ENCODE measurements around the gene WSCD1.

The WSCD1 gene

DNA sequence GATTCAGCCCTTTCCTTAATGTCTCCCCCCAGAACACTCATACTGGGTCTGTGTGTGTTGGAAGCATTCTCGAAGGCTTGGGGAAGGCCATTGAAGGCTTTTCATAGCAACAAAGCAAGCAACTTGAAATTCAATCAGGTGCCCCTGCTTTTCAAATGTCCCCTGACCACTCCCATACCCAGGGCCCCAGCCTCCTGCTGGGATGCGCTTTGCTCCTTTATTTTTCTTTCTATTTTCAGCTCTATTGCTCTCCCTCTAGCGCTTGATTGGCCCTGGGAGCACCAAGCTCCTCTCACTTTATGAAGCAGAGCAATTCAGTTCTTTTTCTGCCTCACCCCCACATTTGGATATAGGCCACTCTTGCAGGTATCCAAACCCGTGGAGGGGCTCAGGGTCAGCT is 92.0 kb downstream of the WSCD1 start:
- DNase-seq, result no peak

DNA sequence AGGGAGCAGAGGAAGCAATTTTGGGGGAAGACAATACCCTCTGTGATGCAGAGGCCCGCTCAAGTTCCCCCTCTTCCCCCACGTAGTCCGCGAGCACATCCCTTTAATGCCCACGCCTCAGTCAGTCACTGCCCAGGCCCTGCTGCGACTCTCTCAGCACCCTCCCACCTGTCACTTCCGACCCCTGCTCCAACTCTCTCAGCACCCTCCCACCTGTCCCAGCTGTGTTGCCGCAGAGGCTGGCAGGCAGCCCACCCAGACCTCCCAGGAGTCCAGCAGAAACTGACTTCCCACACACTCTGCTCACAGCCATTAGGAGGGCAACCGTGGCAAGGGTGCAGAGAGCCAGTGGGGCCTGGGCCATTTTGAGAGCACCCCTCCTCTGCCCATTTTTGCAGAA is 92.7 kb downstream of the WSCD1 start:
- no peak for DNase-seq

DNA sequence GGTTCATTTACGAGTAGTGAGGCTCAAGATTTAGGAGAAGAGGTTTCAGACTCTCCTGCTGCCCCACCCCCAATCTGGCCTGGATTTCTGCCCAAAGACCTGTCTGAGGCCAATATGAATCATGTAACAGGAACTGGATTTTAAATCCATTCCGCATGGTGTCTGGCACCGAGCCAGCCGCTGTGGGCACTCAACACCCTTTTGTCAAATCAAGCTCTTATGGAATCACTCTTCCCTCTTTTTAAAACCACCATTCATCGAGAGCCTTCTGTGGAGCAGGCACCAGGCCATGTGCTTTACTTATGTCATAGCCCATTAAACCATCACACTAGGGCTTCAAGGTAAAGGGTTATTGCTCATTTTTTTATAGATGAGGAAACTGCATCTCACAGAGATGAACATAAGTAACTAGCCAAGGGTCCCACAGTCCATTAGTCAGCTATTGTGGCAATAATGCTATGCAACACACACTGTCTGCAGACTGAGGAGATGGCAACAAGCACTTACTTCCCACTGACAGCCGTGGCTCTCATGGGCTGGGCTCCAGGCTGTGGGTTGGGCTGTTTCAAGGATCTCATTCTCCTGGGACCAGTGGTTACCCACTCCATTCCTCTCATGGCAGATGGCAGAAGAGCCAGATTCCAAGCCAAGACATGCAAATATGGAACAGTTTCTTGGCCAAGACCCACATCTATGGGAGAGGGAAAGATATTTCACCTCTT is 93.6 kb downstream of the WSCD1 start:
- DNase-seq, result no peak

DNA sequence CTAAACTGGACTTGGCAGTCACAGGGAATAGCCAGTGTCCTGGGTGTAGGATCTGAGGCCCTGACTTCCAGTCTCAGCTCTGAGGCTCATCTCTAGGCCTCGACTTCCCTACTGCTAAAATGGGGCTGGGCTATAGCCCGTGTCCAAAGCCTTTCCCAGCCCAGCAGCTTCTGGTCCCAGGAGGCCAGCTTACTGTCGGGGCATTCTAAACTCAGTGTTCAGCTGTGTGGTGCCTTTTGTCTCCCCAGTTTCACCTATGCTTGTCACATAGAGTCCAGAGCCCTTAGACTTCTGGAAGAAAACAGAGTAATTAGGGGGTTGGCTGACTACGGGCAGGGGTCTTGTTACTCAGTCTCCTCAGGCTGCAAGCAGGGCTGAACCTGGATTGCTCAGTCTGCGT is 94.8 kb downstream of the WSCD1 start:
- DNase-seq, result no peak

DNA sequence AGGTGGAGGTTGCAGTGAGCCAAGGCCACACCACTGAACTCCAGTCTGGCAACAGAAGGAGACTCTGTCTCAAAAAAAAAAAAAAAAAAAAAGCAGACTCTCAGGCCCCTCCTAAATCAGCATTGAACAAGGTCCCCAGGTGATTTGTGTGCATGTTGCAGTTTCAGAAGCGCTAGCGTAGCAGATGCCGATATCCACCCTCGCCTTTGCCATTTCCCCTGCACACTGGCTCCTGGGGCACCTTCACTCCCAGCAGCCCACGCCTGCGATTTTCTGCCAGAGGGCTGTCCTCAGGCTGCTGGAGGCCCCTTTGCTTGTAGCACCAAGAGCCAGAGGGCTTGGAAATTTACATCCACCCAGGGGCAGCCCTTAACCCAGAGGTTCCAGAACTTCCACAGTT is 95.6 kb downstream of the WSCD1 start:
- DNase-seq, result no peak

DNA sequence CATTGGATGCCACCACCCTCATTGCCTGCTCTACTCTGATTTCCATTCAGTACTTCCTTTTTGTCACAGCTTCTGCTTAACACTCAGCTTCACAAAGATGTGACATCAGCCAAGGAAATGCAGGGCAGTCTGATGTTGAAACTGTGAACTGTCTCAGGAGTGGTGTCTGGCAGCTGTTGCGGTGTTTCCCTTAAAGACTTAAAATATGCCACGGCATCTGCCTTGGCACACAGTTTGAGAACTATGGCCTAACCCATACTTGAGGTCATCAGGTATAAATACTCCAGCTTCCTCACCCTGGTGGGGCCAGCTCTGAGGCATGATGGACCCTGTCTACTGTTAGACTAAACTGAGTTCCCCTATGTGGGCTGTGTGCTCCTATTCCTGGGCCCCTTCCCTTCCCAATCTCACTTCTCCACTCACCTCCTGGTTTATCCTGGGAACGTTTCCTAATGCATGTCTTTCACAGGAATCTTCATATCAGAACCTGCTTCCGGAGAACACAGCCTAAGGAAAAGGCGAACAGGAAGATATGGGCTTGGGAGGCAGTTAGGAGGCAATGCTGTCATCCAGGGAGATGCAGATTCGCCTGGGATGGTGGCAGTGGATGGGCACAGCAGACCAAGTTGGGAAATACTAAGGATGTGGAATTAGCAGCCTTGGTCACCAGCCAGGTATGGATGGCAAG is 96.5 kb downstream of the WSCD1 start:
- no peak for DNase-seq

DNA sequence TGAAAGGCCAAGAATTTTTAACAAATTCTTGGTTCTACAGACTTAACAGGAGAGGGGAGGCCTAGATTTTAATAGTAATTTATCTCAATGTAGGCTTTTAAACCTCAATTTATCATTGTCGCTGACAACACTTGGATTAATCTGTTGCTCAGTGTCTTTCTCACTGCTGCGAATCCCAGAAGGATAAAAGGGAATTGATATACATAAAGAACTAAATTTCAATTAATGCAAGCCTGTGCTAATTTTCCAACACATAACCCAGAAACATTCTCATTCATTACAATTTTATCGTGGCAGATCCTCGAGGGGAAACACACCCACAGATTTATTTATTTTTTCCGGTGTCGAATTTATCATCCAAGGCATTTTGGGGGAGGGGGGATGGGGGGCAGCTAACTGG is 98.1 kb downstream of the WSCD1 start:
- no peak for DNase-seq

DNA sequence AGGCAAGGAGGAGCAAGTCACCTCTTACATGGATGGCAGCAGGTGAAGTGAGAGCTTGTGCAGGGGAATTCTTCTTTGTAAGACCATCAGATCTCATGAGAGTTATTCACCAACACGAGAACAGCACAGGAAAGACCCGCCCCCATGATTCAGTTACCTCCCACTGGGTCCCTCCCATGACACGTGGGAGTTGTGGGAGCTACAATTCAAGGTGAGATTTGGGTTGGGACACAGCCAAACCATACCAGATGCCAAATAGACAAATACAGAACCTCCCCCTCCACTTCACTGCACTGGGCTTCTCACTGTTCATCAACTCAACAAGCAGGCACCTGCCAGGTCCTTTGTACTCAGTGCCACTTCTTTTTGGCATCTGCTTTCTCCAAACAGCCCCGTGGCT is 100.2 kb downstream of the WSCD1 start:
- no peak for DNase-seq

DNA sequence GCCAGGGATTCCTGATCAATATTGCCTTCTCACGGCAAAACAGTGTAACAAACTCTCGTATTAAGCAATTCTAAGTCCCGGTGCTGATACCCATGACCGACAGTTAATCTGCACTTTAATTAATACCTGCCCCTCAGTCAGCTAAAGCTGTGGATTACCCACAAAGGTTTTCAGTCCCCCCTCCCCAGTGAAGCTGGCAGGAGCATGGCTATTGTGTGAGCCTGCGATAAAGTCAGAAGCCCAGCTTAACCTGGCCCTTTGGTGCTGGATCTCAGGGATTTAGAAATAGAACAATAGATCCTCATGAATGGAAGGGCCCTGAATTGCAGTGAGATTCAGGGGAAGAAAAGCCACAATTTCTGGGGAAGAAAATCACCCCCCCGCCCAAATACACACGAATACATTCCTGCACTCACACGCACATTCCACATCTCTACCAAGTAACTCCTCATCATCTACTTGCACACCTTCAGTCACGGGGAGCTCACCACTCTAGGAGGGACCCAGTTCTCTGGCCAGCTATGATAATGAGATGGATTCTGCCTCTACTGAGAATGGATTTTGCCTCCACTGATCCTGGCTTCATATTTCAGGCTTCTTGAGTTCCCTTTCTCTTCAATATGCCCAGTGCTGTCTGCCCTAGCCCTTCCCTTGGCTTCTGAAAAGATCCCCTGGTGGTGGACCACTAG is 102.6 kb downstream of the WSCD1 start:
- no peak for DNase-seq

DNA sequence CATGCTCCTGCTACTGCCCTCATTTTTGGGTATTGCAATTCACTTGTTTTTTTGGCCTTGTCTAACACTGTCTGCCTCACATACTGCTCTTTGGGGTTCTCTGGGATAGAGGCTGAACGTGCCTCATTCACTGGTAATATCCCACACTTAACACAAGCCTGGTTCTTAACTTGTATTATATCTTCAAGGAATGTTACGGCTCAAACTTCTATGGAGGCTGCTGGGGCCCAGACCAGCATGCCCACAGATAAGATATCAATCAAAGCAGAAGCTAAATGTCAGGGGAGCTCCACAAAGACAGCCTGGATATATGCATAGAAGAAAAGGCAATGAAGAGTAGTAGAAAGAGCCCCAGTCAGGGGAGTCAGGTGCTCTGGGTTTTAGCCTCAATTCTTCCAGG is 103.5 kb downstream of the WSCD1 start:
- DNase-seq, result no peak

Data from midbrain (tissue), 1 donor.